ENCODE data around the gene GZF1. TPM values are rescaled to one million over a fixed set of nuclear protein-coding genes. Genes with fewer than 3 reads are reported as not detected.

Gene GZF1
- total RNA-seq, 1 experiment from 2014 or later: 24.1 TPM

- DNase-seq (ENCODE audit: low spot score): no peak
- in situ Hi-C loops (cut with HindIII; ENCODE audit: low sequenced_read_pairs): no loop called here
These were observed 3.6 kb downstream of the GZF1 start for GRCh38 chr20:23365390-23366165.

- no peak for DNase-seq (ENCODE audit: low spot score)
- in situ Hi-C loops (cut with HindIII; ENCODE audit: low sequenced_read_pairs): no loop called here
These were observed 4.4 kb downstream of the GZF1 start for GRCh38 chr20:23366384-23366783.

- DNase-seq (ENCODE audit: low spot score): no peak
- in situ Hi-C loops (cut with HindIII; ENCODE audit: low sequenced_read_pairs): no loop called here
These were observed 5.8 kb downstream of the GZF1 start for GRCh38 chr20:23367770-23368169.

- no peak for DNase-seq (ENCODE audit: low spot score)
- in situ Hi-C loops (cut with HindIII; ENCODE audit: low sequenced_read_pairs): no loop called here
These were observed 6.5 kb downstream of the GZF1 start for GRCh38 chr20:23368316-23369071.

- in situ Hi-C loops (cut with HindIII; ENCODE audit: low sequenced_read_pairs): no loop called here
- no peak for DNase-seq (ENCODE audit: low spot score)
These were observed 7.3 kb downstream of the GZF1 start for GRCh38 chr20:23369072-23369823.

GRCh38 chr20:23370274-23370673 is 8.3 kb downstream of the GZF1 start:
- in situ Hi-C loops (cut with HindIII; ENCODE audit: low sequenced_read_pairs): no loop called here
- no peak for DNase-seq (ENCODE audit: low spot score)

- in situ Hi-C loops (cut with HindIII; ENCODE audit: low sequenced_read_pairs): no loop called here
- DNase-seq (ENCODE audit: low spot score): no peak
These were observed 8.9 kb downstream of the GZF1 start for GRCh38 chr20:23370873-23371272.

- no peak for DNase-seq (ENCODE audit: low spot score)
- in situ Hi-C loops (cut with HindIII; ENCODE audit: low sequenced_read_pairs): no loop called here
These were observed 9.5 kb downstream of the GZF1 start for GRCh38 chr20:23371496-23371895.

- in situ Hi-C loops (cut with HindIII; ENCODE audit: low sequenced_read_pairs): no loop called here
These were observed 12.5 kb downstream of the GZF1 start for GRCh38 chr20:23374441-23374840.

GRCh38 chr20:23375827-23376226 is 13.8 kb downstream of the GZF1 start:
- DNase-seq (ENCODE audit: low spot score): no peak
- in situ Hi-C loops (cut with HindIII; ENCODE audit: low sequenced_read_pairs): no loop called here

More at GRCh38 chr20:23374441-23374840, 12.5 kb downstream of the GZF1 start:
- DNase-seq (ENCODE audit: low spot score): no peak

- in situ Hi-C loops (cut with HindIII; ENCODE audit: low sequenced_read_pairs): no loop called here
- DNase-seq (ENCODE audit: low spot score): no peak
These were observed 17.8 kb downstream of the GZF1 start for GRCh38 chr20:23379772-23380171.

GRCh38 chr20:23381876-23382275 is 19.9 kb downstream of the GZF1 start:
- DNase-seq (ENCODE audit: low spot score): no peak
- in situ Hi-C loops (cut with HindIII; ENCODE audit: low sequenced_read_pairs): no loop called here

GRCh38 chr20:23386304-23387117 is 24.5 kb downstream of the GZF1 start:
- DNase-seq (ENCODE audit: low spot score): no peak
- in situ Hi-C loops (cut with HindIII; ENCODE audit: low sequenced_read_pairs): no loop called here

GRCh38 chr20:23387118-23387443 is 25.1 kb downstream of the GZF1 start:
- in situ Hi-C loops (cut with HindIII; ENCODE audit: low sequenced_read_pairs): no loop called here
- no peak for DNase-seq (ENCODE audit: low spot score)

- in situ Hi-C loops (cut with HindIII; ENCODE audit: low sequenced_read_pairs): no loop called here
- DNase-seq (ENCODE audit: low spot score): no peak
These were observed 28.3 kb downstream of the GZF1 start for GRCh38 chr20:23390091-23390774.

- DNase-seq (ENCODE audit: low spot score): no peak
- in situ Hi-C loops (cut with HindIII; ENCODE audit: low sequenced_read_pairs): no loop called here
These were observed 29.8 kb downstream of the GZF1 start for GRCh38 chr20:23391707-23392310.

- DNase-seq (ENCODE audit: low spot score): no peak
- in situ Hi-C loops (cut with HindIII; ENCODE audit: low sequenced_read_pairs): no loop called here
These were observed 32.2 kb downstream of the GZF1 start for GRCh38 chr20:23393996-23394775.
